SKM-1 (cell line): Measurements from ENCODE around the gene ADRA2C.

Experiments
- DNase-seq: peaks from one replicate; lab custom pipeline; 2025; ENCODE audit not compliant: unreplicated experiment; lab: John Stamatoyannopoulos, UW

Gene ADRA2C

GRCh38 chr4:3732076-3733028 lies 33.8 kb upstream of the ADRA2C start:
- DNase-seq = no peak

- DNase-seq = no peak
These were observed 33.0 kb upstream of the ADRA2C start for GRCh38 chr4:3733195-3733594.

- DNase-seq = no peak
These were observed 31.0 kb upstream of the ADRA2C start for GRCh38 chr4:3735196-3735595.

GRCh38 chr4:3736290-3736689 lies 29.9 kb upstream of the ADRA2C start:
- DNase-seq = no peak

GRCh38 chr4:3736806-3737205 lies 29.4 kb upstream of the ADRA2C start:
- no peak for DNase-seq

- no peak for DNase-seq
These were observed 26.6 kb upstream of the ADRA2C start for GRCh38 chr4:3739577-3739976.

GRCh38 chr4:3740256-3740655 lies 25.9 kb upstream of the ADRA2C start:
- no peak for DNase-seq

GRCh38 chr4:3741217-3742011 lies 24.8 kb upstream of the ADRA2C start:
- DNase-seq = no peak

- no peak for DNase-seq
These were observed 23.6 kb upstream of the ADRA2C start for GRCh38 chr4:3742610-3743009.

- no peak for DNase-seq
These were observed 22.0 kb upstream of the ADRA2C start for GRCh38 chr4:3744232-3744631.

- no peak for DNase-seq
These were observed 21.3 kb upstream of the ADRA2C start for GRCh38 chr4:3744901-3745300.

GRCh38 chr4:3745886-3746656 lies 20.1 kb upstream of the ADRA2C start:
- no peak for DNase-seq

- DNase-seq = no peak
These were observed 19.2 kb upstream of the ADRA2C start for GRCh38 chr4:3746701-3747580.

- no peak for DNase-seq
These were observed 18.6 kb upstream of the ADRA2C start for GRCh38 chr4:3747581-3747904.

- no peak for DNase-seq
These were observed 17.9 kb upstream of the ADRA2C start for GRCh38 chr4:3748136-3748898.

GRCh38 chr4:3749081-3749480 lies 17.1 kb upstream of the ADRA2C start:
- DNase-seq = no peak

GRCh38 chr4:3750334-3750733 lies 15.9 kb upstream of the ADRA2C start:
- DNase-seq = no peak

- no peak for DNase-seq
These were observed 14.2 kb upstream of the ADRA2C start for GRCh38 chr4:3752022-3752421.

GRCh38 chr4:3753726-3754412 lies 12.3 kb upstream of the ADRA2C start:
- DNase-seq = no peak
